ENCODE measurements around the gene NTM. TPM values are rescaled to one million over a fixed set of nuclear protein-coding genes. Genes with fewer than 3 reads are reported as not detected.

NTM gene
- total RNA-seq, 1 donor from 2014 or later = 4.3 TPM

DNA sequence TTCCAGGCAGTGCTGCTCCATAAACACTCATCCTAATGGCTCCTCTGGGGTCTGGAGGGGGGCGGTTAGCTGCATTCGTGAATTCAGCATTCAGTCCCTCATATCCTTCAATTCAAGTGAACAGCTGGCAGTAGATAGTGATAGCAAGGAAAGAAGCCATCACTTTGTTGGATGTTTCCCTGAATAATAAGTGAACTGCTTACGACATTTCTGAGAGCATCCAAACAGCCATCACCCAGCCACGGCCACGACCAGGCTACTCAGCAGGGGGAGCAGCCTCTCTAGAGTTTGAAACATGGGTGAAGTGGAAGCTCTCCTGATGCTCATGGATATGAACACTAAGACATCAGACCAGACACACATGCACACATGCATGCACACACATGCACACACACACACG, 163.6 kb downstream of the NTM start:
- Mint-ChIP-seq H3K4me1 (ENCODE audit: low read depth) (peaks cover 14% of the 10 kb centered on the region), H3K27ac (no peak overlapping the region), H3K27me3 (peaks cover 13% of the 10 kb centered on the region), H3K9me3 (ENCODE audit: low read depth) (no peaks in the 10 kb centered on the region), H3K4me3 (ENCODE audit: low read depth) (no peak overlapping the region), H3K36me3 (ENCODE audit: insufficient read depth) (no peaks in the 10 kb centered on the region)
- DNase-seq (ENCODE audit: low spot score, unreplicated experiment) = no peak
- no peak for TF ChIP-seq CTCF (IDR thresholded peaks at IDR 0.05; ENCODE audit: unreplicated experiment)

DNA sequence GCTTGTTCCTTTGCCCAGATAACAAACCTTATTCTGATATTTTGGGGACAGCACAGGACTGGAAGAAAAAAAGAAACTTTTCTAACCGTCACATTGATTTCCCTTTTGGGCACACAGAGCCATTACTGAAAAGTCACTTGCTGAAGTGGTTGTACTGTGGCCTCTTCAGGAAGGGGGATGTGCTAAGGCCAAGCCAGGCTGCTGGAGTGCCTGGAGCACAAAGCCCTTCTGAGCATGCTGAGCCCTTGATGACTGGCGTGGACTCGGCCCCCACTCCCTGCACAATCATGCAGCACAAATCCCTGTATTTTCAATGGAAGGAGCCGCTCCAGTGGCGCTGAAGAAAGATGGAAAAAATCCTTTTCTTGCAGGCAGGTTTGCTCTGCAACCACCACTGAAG, 164.2 kb downstream of the NTM start:
- H3K27ac Mint-ChIP-seq = no peak overlapping the region
- no peak overlapping the region for H3K4me3 Mint-ChIP-seq (ENCODE audit: low read depth)
- TF ChIP-seq CTCF (IDR thresholded peaks at IDR 0.05; ENCODE audit: unreplicated experiment) = no peak
- no peak for DNase-seq (ENCODE audit: low spot score, unreplicated experiment)
- H3K9me3 Mint-ChIP-seq (ENCODE audit: low read depth) = no peaks in the 10 kb centered on the region
- peaks cover 17% of the 10 kb centered on the region for H3K27me3 Mint-ChIP-seq
- no peaks in the 10 kb centered on the region for H3K36me3 Mint-ChIP-seq (ENCODE audit: insufficient read depth)
- H3K4me1 Mint-ChIP-seq (ENCODE audit: low read depth) = peaks cover 11% of the 10 kb centered on the region

DNA sequence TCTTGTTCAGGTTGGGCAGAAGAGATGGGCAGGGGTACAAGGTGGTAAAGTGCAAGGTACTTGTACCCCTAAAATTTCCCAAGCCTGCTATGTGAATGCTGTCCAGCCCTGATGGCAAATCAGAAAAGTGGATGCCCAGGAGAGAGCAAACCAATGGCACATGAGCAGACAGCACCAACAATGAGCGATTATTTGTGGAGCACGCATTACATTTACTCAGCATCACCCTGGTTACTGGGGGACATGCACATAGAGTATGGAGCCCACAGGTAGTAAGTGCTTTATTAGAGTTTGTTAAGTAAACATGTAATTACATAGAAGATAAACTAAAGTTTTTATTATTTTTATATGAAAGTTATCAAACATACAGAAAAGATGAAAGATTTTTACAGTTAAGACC, 165.7 kb downstream of the NTM start:
- Mint-ChIP-seq H3K9me3 (ENCODE audit: low read depth) (no peaks in the 10 kb centered on the region), H3K27ac (no peak overlapping the region), H3K4me3 (ENCODE audit: low read depth) (no peak overlapping the region), H3K36me3 (ENCODE audit: insufficient read depth) (no peaks in the 10 kb centered on the region), H3K27me3 (peaks cover 17% of the 10 kb centered on the region), H3K4me1 (ENCODE audit: low read depth) (no peaks in the 10 kb centered on the region)
- no peak for TF ChIP-seq CTCF (IDR thresholded peaks at IDR 0.05; ENCODE audit: unreplicated experiment)
- no peak for DNase-seq (ENCODE audit: low spot score, unreplicated experiment)

GRCh38 chr11:131537196-131537595, 166.8 kb downstream of the NTM start:
- H3K4me1 Mint-ChIP-seq (ENCODE audit: low read depth) = no peaks in the 10 kb centered on the region
- peaks cover 17% of the 10 kb centered on the region for H3K27me3 Mint-ChIP-seq
- no peaks in the 10 kb centered on the region for H3K36me3 Mint-ChIP-seq (ENCODE audit: insufficient read depth)
- no peaks in the 10 kb centered on the region for H3K9me3 Mint-ChIP-seq (ENCODE audit: low read depth)
- TF ChIP-seq CTCF (IDR thresholded peaks at IDR 0.05; ENCODE audit: unreplicated experiment) = no peak
- DNase-seq (ENCODE audit: low spot score, unreplicated experiment) = no peak
- no peak overlapping the region for H3K4me3 Mint-ChIP-seq (ENCODE audit: low read depth)
- H3K27ac Mint-ChIP-seq = no peak overlapping the region

DNA sequence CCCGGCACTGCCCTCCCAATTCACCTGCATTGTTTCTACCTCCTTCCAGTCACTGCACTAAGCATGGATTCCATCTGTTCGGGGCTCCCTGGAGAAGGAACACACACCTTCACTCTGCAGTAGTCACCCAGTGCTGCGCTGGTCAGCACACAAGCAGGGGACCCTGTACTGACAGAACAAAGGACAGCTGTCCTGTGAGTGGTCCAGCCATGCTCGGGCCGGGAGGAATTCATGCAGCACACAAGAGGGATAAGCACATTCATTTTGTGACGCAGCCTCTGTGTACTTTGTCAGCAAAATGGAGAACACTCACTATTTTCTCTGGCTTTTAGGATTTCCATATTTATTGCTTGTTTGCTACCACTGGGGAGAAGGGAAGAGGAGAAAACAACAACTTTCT, 167.3 kb downstream of the NTM start:
- no peaks in the 10 kb centered on the region for H3K9me3 Mint-ChIP-seq (ENCODE audit: low read depth)
- TF ChIP-seq CTCF (IDR thresholded peaks at IDR 0.05; ENCODE audit: unreplicated experiment) = no peak
- H3K27ac Mint-ChIP-seq = no peak overlapping the region
- H3K4me3 Mint-ChIP-seq (ENCODE audit: low read depth) = no peak overlapping the region
- DNase-seq (ENCODE audit: low spot score, unreplicated experiment) = no peak
- no peaks in the 10 kb centered on the region for H3K4me1 Mint-ChIP-seq (ENCODE audit: low read depth)
- peaks cover 17% of the 10 kb centered on the region for H3K27me3 Mint-ChIP-seq
- no peaks in the 10 kb centered on the region for H3K36me3 Mint-ChIP-seq (ENCODE audit: insufficient read depth)
